ENCODE results near the gene KPTN.

DNA sequence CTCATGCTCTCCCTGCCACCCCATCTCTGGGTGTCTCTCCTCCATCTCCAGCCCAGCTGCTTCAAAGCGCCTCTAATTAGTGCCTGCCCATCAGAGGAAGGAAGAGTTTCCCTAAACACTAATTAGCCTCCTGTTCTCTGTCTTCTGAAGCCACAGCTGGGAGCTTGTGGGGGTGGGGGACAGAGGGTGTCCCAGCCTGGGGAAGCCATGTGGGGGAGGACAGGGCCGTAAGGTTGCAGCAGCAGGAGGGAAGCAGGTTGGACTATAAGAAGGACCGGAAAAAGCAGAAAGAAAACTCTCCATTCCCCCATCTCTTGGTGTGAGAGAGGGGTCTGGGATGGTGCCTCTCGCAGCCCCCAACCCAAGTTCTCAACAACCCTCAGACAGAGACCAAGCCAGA is 38.5 kb downstream of the KPTN start:
- TF ChIP-seq EZH2 (IDR thresholded peaks at IDR 0.05) (no peak), POLR2AphosphoS5 (IDR thresholded peaks at IDR 0.05; ENCODE audit: borderline replicate concordance, low read depth, low read length) (no peak)
